ENCODE data around the gene PTPRZ1.

GRCh38 chr7:122014697-122015096 is 141.7 kb downstream of the PTPRZ1 start:
- no peak for TF ChIP-seq GABPA (IDR thresholded peaks at IDR 0.05; ENCODE audit: low read depth)
- TF ChIP-seq CTCF (IDR thresholded peaks at IDR 0.05; ENCODE audit: insufficient read depth, low read length): no peak
- no peak for TF ChIP-seq POLR2AphosphoS5 (IDR thresholded peaks at IDR 0.05; ENCODE audit: low read depth)
- no peak for TF ChIP-seq SPI1 (IDR thresholded peaks at IDR 0.05; ENCODE audit: borderline replicate concordance, low read depth)
- TF ChIP-seq, protein P1, sequence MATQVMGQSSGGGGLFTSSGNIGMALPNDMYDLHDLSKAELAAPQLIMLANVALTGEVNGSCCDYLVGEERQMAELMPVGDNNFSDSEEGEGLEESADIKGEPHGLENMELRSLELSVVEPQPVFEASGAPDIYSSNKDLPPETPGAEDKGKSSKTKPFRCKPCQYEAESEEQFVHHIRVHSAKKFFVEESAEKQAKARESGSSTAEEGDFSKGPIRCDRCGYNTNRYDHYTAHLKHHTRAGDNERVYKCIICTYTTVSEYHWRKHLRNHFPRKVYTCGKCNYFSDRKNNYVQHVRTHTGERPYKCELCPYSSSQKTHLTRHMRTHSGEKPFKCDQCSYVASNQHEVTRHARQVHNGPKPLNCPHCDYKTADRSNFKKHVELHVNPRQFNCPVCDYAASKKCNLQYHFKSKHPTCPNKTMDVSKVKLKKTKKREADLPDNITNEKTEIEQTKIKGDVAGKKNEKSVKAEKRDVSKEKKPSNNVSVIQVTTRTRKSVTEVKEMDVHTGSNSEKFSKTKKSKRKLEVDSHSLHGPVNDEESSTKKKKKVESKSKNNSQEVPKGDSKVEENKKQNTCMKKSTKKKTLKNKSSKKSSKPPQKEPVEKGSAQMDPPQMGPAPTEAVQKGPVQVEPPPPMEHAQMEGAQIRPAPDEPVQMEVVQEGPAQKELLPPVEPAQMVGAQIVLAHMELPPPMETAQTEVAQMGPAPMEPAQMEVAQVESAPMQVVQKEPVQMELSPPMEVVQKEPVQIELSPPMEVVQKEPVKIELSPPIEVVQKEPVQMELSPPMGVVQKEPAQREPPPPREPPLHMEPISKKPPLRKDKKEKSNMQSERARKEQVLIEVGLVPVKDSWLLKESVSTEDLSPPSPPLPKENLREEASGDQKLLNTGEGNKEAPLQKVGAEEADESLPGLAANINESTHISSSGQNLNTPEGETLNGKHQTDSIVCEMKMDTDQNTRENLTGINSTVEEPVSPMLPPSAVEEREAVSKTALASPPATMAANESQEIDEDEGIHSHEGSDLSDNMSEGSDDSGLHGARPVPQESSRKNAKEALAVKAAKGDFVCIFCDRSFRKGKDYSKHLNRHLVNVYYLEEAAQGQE (IDR thresholded peaks at IDR 0.05; ENCODE audit: insufficient replicate concordance, low read depth): no peak

All from HL-60 (cell line).